SK-N-MC (cell line): ENCODE results near the gene GMDS.

Experiments used
- EZH2 ChIP-seq: fragments of 200-600 bp; sonication (generic); IDR thresholded peaks from one replicate; pipeline ENCODE4 v1.6.1; 2017; ENCODE audit warnings: antibody characterized with exemption
- POLR2AphosphoS5 ChIP-seq: IDR thresholded peaks from 2 replicates; pipeline ENCODE4 v1.6.1; 2012; ENCODE audit warnings: mild to moderate bottlenecking, low read depth, low read length, borderline replicate concordance

GRCh38 chr6:2272696-2273095 is 27.3 kb upstream of the GMDS start:
- TF ChIP-seq EZH2: no peak
- no peak for TF ChIP-seq POLR2AphosphoS5
